ENCODE data around the gene RNU5B-1. TPM values are rescaled to one million over a fixed set of nuclear protein-coding genes. Genes with fewer than 3 reads are reported as not detected.
"Not testable (repeated sequence)": the region's sequence is repeated elsewhere in the genome, so short reads cannot be mapped to it uniquely, and the experiment has no call there.

The RNU5B-1 gene
- total and polyA plus RNA-seq, 12 donors: 18.2 to 51.0 TPM; not detected in 10

DNA sequence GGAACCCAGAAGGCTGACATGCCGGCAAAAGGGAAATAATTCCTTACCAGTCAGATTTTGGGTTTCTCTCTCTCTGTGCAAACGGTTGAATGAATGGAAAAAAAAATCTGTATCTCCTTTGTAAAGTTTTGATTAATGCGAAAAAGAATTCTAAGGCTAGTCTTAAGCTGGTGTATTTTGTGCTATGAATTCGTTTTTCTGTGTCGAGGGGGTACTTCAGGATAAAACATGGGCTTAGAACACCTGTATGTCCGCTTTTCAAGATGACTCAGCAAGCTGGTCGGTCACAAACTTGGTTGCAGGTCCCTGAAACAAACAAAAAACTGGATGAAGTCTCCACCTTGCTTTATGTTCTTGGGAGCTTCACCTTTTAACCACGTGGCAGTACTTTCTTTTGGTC lies 44.9 kb downstream of the RNU5B-1 start:
- DNase-seq (no peak), ATAC-seq (no peak)
- TF ChIP-seq, protein P1, sequence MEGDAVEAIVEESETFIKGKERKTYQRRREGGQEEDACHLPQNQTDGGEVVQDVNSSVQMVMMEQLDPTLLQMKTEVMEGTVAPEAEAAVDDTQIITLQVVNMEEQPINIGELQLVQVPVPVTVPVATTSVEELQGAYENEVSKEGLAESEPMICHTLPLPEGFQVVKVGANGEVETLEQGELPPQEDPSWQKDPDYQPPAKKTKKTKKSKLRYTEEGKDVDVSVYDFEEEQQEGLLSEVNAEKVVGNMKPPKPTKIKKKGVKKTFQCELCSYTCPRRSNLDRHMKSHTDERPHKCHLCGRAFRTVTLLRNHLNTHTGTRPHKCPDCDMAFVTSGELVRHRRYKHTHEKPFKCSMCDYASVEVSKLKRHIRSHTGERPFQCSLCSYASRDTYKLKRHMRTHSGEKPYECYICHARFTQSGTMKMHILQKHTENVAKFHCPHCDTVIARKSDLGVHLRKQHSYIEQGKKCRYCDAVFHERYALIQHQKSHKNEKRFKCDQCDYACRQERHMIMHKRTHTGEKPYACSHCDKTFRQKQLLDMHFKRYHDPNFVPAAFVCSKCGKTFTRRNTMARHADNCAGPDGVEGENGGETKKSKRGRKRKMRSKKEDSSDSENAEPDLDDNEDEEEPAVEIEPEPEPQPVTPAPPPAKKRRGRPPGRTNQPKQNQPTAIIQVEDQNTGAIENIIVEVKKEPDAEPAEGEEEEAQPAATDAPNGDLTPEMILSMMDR (IDR thresholded peaks at IDR 0.05): no peak
- Histone ChIP-seq H3K36me3 (no peaks in the 10 kb centered on the region), H3K27me3 (peaks cover 0 to 20% (median 0%) of the 10 kb centered on the region in 7 donors), H3K9me3 (peaks cover 0 to 15% (median 0%) of the 10 kb centered on the region in 11 donors), H3K27ac (no peak overlapping the region), H3K4me1 (no peaks in the 10 kb centered on the region), H3K4me3 (no peak overlapping the region)
- WGBS, 2 donors: 78 to 92% methylated on average over 8 of the region's 8 CpGs
- intact Hi-C loops (cut with DNase I): no loop called here

DNA sequence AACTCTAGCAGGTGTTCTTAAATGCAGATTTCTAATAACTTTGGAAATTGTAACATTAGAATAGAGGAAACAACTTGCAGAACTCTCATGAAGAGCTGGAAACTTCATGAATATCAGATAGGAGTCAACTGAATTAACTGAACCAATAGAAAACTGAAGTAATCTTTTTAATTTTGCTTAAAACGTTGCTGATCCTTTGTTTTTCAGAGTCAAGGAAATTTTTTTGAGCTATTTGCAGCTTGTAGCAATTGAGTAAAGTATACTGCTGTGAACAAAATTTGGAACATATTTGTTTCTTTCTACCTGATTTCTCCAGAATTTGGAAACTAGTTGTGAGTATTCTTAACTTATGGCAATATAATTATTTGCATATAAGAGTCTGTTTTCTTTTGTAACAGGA lies 47.5 kb downstream of the RNU5B-1 start:
- Histone ChIP-seq H3K4me1 (peaks cover 0 to 11% (median 5%) of the 10 kb centered on the region in 9 donors), H3K9me3 (peaks cover 0 to 15% (median 0%) of the 10 kb centered on the region in 11 donors), H3K27me3 (peaks cover 0 to 46% (median 19%) of the 10 kb centered on the region in 7 donors)
- 70 to 86% methylated on average over 1 of the region's 1 CpG for WGBS, 2 donors
- DNase-seq; ATAC-seq; intact Hi-C loops (cut with DNase I); H3K27ac ChIP-seq; H3K4me3 ChIP-seq; H3K36me3 ChIP-seq: not testable (repeated sequence)

Other genes with a start within 250 kb of the RNU5B-1 start
- gene RASL12, start 236.7 kb upstream of the RNU5B-1 start, total RNA-seq: 10 to 100 TPM in 7 of 10 donors, 1 to 10 TPM in 3; 4.4 to 20.1 (median 11.8) TPM
- 10 to 100 TPM; 13.1 to 18.7 TPM for gene RASL12, start 236.7 kb upstream of the RNU5B-1 start, polyA plus RNA-seq
- 10 to 100 TPM in 3 of 10 donors, 1 to 10 TPM in 7; 4.1 to 20.5 (median 4.6) TPM for gene KBTBD13, start 227.9 kb upstream of the RNU5B-1 start, total RNA-seq
- 1 to 10 TPM in 1 of 2 donors, under 1 TPM in 1; 0.84 to 7.8 TPM for gene KBTBD13, start 227.9 kb upstream of the RNU5B-1 start, polyA plus RNA-seq
- 1 to 10 TPM in 9 of 10 donors, under 1 TPM in 1; 0.88 to 2.3 (median 1.6) TPM for gene UBAP1L, start 189.5 kb upstream of the RNU5B-1 start, total RNA-seq
- gene UBAP1L, start 189.5 kb upstream of the RNU5B-1 start, polyA plus RNA-seq: 1 to 10 TPM in 1 of 2 donors, under 1 TPM in 1; 0.65 to 5.3 TPM
- 10 to 100 TPM; 12.5 to 25.1 (median 16.1) TPM for gene PDCD7, start 170.9 kb upstream of the RNU5B-1 start, total RNA-seq
- 10 to 100 TPM in 1 of 2 donors, 1 to 10 TPM in 1; 9.0 to 15.7 TPM for gene PDCD7, start 170.9 kb upstream of the RNU5B-1 start, polyA plus RNA-seq
- 10 to 100 TPM; 57.8 to 67.6 (median 60.8) TPM for gene CLPX, start 119.3 kb upstream of the RNU5B-1 start, total RNA-seq
- gene CLPX, start 119.3 kb upstream of the RNU5B-1 start, polyA plus RNA-seq: 10 to 100 TPM in 1 of 2 donors, 1 to 10 TPM in 1; 8.5 to 14.9 TPM
- 10 to 100 TPM in 4 of 10 donors, 1 to 10 TPM in 6; 3.2 to 45.2 (median 7.3) TPM for gene CILP, start 93.2 kb upstream of the RNU5B-1 start, total RNA-seq
- gene CILP, start 93.2 kb upstream of the RNU5B-1 start, polyA plus RNA-seq: 1 to 10 TPM; 2.1 to 8.9 TPM
- 1 to 10 TPM; 3.3 to 5.2 (median 4.8) TPM for gene PARP16, start 17.8 kb upstream of the RNU5B-1 start, total RNA-seq
- 1 to 10 TPM; 3.1 to 4.6 TPM for gene PARP16, start 17.8 kb upstream of the RNU5B-1 start, polyA plus RNA-seq
- not detected for gene RNU5A-1, start 8.6 kb upstream of the RNU5B-1 start, total RNA-seq
- not detected for gene RNU5A-1, start 8.6 kb upstream of the RNU5B-1 start, polyA plus RNA-seq
- under 1 TPM in 7 of 10 donors, not detected in 3; 0.05 to 0.57 (median 0.16) TPM for gene IGDCC3, start 73.3 kb downstream of the RNU5B-1 start, total RNA-seq
- under 1 TPM in 1 of 2 donors, not detected in 1; under 0.01 TPM for gene IGDCC3, start 73.3 kb downstream of the RNU5B-1 start, polyA plus RNA-seq
- gene IGDCC4, start 118.3 kb downstream of the RNU5B-1 start, total RNA-seq: 1 to 10 TPM in 5 of 10 donors, under 1 TPM in 5; 0.37 to 2.2 (median 0.94) TPM
- gene IGDCC4, start 118.3 kb downstream of the RNU5B-1 start, polyA plus RNA-seq: 1 to 10 TPM in 1 of 2 donors, under 1 TPM in 1; 0.35 to 1.2 TPM
- 10 to 100 TPM; 32.3 to 45.3 (median 38.9) TPM for gene DPP8, start 213.0 kb downstream of the RNU5B-1 start, total RNA-seq
- gene DPP8, start 213.0 kb downstream of the RNU5B-1 start, polyA plus RNA-seq: 1 to 10 TPM; 6.9 to 8.8 TPM
- gene HACD3, start 225.8 kb downstream of the RNU5B-1 start, total RNA-seq: 10 to 100 TPM in 3 of 10 donors, 1 to 10 TPM in 7; 5.3 to 13.4 (median 8.4) TPM
- 1 to 10 TPM; 3.7 to 8.1 TPM for gene HACD3, start 225.8 kb downstream of the RNU5B-1 start, polyA plus RNA-seq

Data from heart right ventricle (tissue), 16 donors.